ENCODE data around the gene PRAC2.

PRAC2 gene

DNA sequence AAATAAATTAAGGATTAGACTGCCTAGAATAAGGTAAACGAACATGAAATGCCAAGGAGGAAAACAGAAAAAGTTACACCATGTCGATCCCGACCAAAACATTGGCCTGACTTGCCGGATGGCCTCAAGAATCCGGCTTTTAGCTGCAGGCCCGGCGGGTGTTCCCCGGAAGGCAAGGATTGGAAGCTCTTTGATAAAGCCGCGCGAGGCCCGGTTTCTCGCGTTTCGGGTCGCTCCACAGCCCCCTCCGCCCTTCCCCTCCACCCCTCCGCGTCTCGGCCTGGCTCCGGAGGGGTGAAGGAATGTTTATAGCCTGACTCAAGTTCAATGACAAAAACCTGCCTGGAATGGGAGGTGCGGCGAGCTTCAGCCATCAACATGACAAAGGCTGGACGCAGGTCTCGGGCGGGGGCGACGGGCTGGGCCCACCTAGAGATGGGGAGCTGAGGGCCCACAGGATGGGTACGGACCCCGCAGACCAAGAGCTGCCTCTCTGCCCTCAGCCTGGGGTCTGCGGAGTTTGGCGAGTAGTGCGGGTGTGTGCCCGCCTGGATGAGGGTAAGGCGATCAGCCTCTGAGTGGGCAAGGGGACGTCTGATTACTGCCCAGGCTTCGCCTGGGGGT lies 3.2 kb upstream of the PRAC2 start:
- H3K4me3 ChIP-seq (ENCODE audit: low read depth, low read length) = no peak overlapping the region
- DNase-seq (ENCODE audit: low read depth) = no peak

DNA sequence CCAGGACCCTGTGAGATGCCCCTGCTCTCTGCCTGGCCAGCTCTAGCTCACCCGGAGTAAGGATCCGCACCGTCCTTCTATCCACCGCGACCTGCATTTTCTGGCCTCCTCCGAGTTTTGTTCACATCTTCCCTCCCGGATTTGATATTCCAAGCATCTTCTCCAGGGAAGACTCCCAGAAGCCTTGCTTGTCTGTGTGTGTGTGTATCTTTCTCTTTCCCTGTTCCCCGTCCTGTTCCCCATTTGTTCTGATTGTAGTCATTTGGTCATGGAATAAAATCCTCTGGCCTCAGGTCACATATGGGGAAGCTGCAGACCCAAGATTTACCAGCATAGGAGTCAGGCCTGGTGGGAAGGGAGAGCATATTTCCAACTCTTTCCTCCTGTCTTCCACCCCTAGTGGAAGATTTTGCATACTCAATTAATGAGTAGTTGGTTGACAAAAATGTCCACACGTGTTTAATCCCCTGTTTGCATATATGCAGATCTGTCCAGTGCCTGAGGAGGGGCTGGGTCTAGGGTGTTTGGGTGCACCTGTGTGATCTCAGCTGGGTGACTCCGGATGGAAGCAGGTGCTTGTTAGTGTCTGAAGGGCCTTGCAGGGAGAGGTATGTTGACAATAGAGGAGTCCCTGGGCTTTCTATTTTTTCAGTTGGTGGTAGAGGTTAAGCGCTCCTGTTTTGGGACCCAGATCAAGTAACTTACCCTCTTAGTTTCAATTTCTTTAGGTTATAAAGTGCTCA lies 2.5 kb upstream of the PRAC2 start:
- H3K4me3 ChIP-seq (ENCODE audit: low read depth, low read length) = no peak overlapping the region
- no peak for DNase-seq (ENCODE audit: low read depth)

DNA sequence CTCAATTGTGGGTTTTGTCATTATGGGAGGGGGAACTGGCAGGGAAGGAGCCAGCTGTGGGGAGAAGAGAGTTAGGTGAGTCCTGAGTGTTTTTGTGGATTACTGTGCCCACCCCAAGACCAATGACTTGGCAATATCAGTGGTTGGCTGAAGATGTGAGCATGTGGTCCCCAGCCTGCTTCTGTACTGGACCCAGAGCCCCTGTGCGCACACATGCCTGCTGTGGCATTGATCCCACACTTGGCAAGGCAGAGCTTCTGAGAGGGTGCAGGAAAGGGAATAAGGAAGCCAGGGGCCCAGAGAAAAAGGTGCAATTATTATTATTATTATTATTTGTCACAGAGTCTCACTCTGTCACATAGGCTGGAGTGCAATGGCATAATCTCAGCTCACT lies 2.0 kb upstream of the PRAC2 start:
- no peak overlapping the region for H3K4me3 ChIP-seq (ENCODE audit: low read depth, low read length)
- DNase-seq (ENCODE audit: low read depth) = no peak

GRCh38 chr17:48722201-48722907 lies 631 bp upstream of the PRAC2 start, which contains the start of gene PRAC1:
TSS of gene PRAC1 (minus strand) at chr17:48722518. CDS start at chr17:48722392, 126 bp downstream.
- H3K4me3 ChIP-seq (ENCODE audit: low read depth, low read length) = no peak within 1 kb of the TSS
- no peak for DNase-seq (ENCODE audit: low read depth)

- no peak overlapping the region for H3K4me3 ChIP-seq (ENCODE audit: low read depth, low read length)
- no peak for DNase-seq (ENCODE audit: low read depth)
Observed at GRCh38 chr17:48723423-48724250, 652 bp downstream of the PRAC2 start.

DNA sequence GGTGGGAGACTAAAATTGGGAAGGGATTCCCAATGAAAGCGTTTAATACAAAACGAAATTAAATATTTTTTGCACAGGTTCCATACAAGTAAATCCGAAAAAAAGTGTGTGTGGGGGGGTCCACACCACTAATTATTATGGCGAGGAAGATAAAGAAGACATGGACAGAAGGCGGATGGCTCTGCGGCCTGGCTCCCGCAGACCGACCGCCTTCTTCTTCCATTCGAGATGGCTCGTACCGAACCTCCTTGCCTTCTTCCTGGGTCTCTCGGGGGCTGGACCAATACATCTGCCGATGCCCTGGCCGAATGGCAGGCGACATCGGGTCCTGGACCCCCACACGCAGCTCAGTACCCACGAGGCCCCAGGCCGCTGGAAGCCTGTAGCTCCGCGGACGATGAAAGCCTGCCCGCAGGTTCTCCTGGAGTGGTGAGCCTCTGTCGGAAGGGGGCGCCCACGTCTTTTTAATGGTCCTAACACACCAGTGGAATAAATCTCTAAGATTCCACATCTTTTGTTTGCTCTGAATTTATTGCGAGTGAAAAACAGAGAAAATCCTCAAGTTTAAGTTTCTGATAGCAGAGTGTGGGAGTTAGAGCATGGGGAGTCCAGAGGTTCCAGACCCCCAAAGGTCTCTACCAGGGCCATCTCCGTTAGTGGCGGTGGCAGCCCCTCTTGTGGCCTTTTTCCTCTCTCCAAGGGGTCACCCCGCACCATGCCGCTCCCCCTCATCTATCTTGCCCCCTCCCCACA lies 1.4 kb downstream of the PRAC2 start:
- DNase-seq (ENCODE audit: low read depth) = peak; percentile 14
- no peak overlapping the region for H3K4me3 ChIP-seq (ENCODE audit: low read depth, low read length)

DNA sequence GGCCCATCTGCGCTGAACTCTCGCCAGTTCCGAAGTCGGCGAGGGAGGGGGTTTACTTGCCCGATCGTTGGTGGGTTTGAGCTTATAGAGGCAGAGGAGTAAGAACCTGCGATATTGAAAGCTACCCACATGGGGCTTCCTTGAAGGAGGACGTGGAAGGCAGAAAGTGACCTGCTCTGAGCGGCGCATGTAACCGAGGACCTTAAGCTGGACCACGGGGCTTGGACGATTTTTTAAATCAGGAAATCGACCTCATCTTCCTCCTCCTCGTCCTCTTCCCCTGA lies 2.0 kb downstream of the PRAC2 start:
- no peak overlapping the region for H3K4me3 ChIP-seq (ENCODE audit: low read depth, low read length)
- DNase-seq (ENCODE audit: low read depth) = no peak

- no peak for DNase-seq (ENCODE audit: low read depth)
- H3K4me3 ChIP-seq (ENCODE audit: low read depth, low read length) = no peak overlapping the region
Observed at GRCh38 chr17:48725288-48726064, 2.5 kb downstream of the PRAC2 start.

DNA sequence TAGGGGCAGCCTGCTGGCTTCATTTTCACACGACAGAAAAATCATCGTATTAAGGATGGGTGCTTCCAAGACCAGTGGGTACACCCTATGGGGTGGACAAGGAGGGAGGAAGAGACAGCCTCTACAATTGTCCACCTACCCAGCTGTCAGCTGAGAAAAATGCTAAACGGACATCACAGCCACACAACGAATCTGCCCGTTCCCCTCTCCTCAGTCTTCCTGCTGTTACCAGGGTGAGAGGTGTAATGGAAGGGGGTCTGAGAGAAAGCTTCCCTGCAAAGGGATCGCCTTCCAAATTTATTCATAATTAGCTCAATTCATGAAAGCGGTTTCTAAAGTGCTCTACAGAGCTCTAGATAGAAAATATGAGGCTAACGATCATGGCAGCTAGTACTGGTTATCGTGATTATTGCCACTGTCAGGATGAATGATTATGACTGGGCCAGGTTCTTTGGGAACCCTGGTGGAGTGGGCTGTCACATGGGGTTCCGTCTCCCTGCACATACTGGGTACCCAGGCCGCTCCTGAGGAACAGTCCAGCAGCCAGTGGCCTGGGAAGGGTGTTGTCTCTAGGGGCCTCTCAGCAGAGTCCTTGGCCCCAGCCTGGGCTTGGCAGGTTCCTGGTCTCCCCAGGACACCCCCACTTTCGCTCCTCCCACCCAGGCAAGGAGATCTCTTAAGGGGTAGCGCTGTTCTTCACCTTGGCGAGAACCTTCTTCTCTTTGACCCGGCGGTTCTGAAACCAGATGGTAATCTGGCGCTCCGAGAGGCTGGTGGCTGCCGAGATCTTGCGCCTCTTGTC lies 3.3 kb downstream of the PRAC2 start:
- no peak overlapping the region for H3K4me3 ChIP-seq (ENCODE audit: low read depth, low read length)
- DNase-seq (ENCODE audit: low read depth) = no peak

DNA sequence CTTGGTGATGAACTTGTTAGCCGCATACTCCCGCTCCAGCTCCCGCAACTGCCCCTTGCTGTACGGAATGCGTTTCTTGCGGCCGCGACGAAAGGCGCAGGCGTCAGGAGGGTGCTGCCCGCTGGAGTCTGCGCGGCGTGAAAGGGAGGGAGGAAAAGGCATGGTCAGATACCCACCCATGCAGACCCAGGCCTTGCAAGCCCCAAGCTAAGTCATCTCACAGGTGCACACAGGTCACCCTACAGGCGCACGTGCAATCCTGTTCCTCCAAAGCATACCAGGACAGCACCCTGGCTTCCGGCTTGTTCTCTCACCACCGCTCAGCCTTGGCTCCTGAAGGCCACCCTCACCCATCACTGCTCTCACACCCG lies 3.9 kb downstream of the PRAC2 start:
- no peak for DNase-seq (ENCODE audit: low read depth)
- no peak overlapping the region for H3K4me3 ChIP-seq (ENCODE audit: low read depth, low read length)

DNA sequence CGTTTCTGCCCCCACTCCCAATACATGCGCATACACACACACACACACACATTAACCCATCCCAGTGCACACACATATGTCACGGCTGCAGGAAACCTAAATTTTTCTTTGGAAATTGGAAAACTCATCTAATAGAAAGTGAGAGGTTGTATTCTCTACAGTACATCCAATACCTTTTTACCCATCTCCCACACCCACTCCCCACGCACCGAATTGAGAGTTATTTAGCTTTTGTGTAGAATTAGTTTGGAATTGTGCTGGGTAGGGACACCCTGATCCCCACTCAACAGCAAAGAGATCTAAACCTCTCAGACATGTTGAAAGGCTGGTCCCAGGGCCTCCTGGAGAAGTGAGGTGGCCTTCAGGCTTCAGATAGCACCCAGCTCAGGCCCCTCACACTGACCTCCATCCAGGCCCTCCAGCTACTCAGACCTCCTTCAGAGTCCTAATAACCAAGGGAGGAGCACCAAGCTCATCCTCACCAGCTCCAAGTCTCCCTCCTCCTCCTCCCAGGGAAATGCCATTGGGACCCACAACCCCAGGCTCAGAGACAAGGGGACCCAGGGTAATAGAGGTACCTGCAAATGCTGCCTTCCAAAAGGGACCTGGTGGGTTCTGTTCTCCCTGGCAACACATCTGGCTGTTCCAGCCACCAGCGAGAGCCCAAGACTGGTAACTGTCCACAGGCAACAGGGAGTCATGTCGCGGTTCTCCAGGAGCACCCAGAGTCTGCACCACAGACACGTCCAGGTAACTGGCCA lies 4.6 kb downstream of the PRAC2 start:
- no peak for DNase-seq (ENCODE audit: low read depth)
- no peak overlapping the region for H3K4me3 ChIP-seq (ENCODE audit: low read depth, low read length)

GRCh38 chr17:48728232-48729231 lies 5.5 kb downstream of the PRAC2 start, which contains the start of gene HOXB13:
TSS of gene HOXB13 (minus strand) at chr17:48728750. CDS start at chr17:48728593, 157 bp downstream.
- peak within 1 kb of the TSS; percentile 29 for H3K4me3 ChIP-seq (ENCODE audit: low read depth, low read length)
- no peak for DNase-seq (ENCODE audit: low read depth)

- no peak overlapping the region for H3K4me3 ChIP-seq (ENCODE audit: low read depth, low read length)
- DNase-seq (ENCODE audit: low read depth) = no peak
Observed at GRCh38 chr17:48729335-48730239, 6.6 kb downstream of the PRAC2 start.

- no peak for DNase-seq (ENCODE audit: low read depth)
- no peak overlapping the region for H3K4me3 ChIP-seq (ENCODE audit: low read depth, low read length)
Observed at GRCh38 chr17:48730240-48730550, 7.2 kb downstream of the PRAC2 start.

DNA sequence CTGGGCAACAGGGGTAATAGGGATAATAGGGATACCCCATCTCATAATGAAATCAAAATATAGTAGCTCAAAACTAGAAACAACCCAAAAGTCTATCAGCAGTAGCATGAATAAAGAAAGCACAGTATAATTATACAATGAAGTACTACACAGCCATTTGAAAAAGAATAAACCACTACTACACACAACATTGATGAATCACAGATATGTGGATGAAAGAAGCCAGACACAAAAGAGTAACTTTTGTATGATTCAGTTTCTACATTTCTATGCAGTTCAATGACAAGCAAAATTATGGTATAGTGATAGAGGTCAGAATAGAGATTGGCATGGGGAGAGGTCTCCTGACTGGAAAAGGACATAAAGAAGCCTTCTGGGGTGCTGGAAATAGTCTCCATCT lies 8.4 kb downstream of the PRAC2 start:
- no peak for DNase-seq (ENCODE audit: low read depth)

More for the DNA sequence above, 8.4 kb downstream of the PRAC2 start:
- H3K4me3 ChIP-seq (ENCODE audit: low read depth, low read length) = no peak overlapping the region
